Mammary epithelial cell (primary cell): ENCODE data around the gene KATNA1.

Experiments used
- CTCF ChIP-seq, 2 donors: IDR thresholded peaks in 1 of 2; conservative IDR thresholded peaks in 1 of 2; 2 replicates each; pipeline ENCODE4 v1.5.1; 2011 to 2012; ENCODE audit warnings: inconsistent platforms in 2 of 2, low read length in 2 of 2, mild to moderate bottlenecking in 2 of 2, control low read depth in 1 of 2, low read depth in 1 of 2; ENCODE audit not compliant: insufficient read depth in 1 of 2; ENCODE audit errors: extremely low read depth in 1 of 2
- EZH2 ChIP-seq: IDR thresholded peaks from 2 replicates; pipeline ENCODE4 v1.6.1; 2012; ENCODE audit warnings: low read length, inconsistent platforms, borderline replicate concordance

- TF ChIP-seq CTCF (conservative IDR thresholded peaks at IDR 0.05 in 1 of 2, IDR thresholded peaks at IDR 0.05 in 1 of 2; ENCODE audit: extremely low read depth in 1 of 2, insufficient read depth in 1 of 2, low read depth in 1 of 2, low read length in 2 of 2), result no peak
- TF ChIP-seq EZH2, result no peak
Observed at GRCh38 chr6:149581349-149581748, 67.2 kb downstream of the KATNA1 start.
